GM18867 (cell line): ENCODE results near the gene DCAF8.

ENCODE experiments used
- ATAC-seq: cut with Tn5 transposase; IDR thresholded peaks from one replicate; pipeline ENCODE4 v1.9.1; 2021; ENCODE audit warnings: mild to moderate bottlenecking, moderate library complexity; ENCODE audit not compliant: unreplicated experiment

The DCAF8 gene

DNA sequence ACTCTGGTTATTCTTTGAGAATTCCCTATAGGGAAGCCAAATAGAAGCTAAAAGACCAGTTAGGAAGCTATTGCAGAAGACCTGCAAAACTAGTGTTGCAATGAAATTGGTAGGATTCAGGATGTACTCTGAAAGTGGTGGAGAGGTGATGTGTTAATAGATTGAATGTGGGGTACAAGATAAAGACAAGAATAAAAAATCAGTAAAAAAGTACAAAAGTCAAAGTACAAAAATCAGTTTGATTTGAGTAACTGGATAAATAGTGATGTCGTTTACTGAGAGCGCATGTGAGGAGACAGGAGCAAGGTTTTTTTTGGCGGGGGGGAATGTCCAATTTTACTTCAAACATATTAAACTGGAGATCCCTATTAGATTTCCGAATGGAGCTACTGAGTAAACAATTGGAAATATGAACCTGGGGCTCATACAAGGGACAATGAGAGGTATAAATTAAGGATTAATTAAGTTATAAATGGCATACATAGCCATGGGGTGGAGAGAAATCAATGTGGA is 2.5 kb upstream of the DCAF8 start:
- ATAC-seq, result no peak

- ATAC-seq, result peak; percentile 33
Observed at GRCh38 chr1:160261556-160261892, 825 bp downstream of the DCAF8 start.

DNA sequence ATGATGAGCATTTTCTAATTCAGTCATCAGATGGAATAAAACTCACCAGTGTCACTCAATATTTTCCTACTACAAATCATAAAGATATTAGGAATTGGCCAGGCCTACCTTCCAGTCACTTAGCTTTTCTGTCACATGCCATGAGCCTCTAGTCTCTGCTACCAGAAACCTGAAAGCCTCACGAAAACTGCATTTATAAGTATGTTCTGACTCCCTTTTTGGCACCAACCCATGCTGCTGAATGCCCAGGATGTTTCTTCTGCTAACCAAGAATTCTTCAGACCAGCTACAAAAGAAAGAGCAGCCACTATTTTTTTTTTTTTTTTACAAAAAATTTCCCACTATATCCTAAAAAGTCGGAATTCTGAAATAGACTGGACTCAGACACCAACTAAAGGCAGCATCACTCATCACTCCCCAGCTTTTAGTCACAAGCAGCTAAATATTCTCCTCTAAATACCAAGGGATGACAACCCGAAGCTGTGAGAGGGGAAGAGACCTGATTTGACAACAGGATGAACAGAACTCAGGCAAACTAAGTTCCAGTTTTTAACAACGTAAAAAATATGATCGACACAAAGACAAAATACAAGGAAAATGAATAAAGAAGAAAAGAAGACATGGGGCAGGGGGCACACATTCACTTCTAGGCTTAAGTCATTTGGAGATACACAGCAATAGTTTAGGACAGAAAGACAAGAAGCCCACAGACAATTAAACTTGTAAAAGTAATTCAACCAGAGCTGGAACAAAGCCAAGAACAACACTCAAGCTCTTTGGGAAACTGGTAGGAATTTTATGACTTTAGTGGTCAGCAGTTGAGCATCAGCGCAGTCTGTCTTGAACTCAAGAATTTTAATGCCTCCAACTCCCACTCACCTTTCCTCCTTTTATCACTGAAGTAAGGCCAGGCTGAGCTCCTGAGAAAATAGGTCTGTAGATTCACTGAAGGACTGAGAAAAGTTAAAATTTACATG is 1.7 kb downstream of the DCAF8 start:
- no peak for ATAC-seq

DNA sequence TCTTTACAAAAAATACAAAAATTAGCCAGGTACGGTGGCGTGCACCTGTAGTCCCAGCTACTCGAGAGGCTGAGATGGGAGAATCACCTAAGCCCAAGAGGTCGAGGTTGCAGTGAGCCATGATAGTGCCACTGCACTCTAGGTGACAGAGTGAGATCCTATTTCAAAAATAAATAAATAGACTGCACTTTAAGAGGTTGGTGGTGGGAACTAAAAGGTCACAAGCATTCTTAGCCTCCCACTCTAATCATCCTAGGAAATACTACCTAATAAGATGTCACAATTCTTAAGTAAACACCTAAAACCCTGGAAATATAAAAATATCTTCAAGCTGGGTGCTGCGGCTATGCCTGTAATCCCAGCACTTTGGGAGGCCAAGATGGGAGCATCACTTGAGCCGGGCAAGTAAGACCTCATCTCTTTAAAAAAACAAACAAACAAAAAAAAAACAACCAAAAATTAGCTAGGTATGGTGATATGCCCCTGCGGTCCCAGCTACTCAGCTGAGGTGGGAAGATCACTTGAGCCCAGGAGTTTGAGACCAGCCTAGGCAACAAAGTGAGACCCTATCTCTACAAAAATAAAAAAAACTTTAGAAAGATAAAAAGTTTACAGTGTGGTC is 4.1 kb downstream of the DCAF8 start:
- no peak for ATAC-seq

- no peak for ATAC-seq
Observed at GRCh38 chr1:160257411-160258015, 4.8 kb downstream of the DCAF8 start.

DNA sequence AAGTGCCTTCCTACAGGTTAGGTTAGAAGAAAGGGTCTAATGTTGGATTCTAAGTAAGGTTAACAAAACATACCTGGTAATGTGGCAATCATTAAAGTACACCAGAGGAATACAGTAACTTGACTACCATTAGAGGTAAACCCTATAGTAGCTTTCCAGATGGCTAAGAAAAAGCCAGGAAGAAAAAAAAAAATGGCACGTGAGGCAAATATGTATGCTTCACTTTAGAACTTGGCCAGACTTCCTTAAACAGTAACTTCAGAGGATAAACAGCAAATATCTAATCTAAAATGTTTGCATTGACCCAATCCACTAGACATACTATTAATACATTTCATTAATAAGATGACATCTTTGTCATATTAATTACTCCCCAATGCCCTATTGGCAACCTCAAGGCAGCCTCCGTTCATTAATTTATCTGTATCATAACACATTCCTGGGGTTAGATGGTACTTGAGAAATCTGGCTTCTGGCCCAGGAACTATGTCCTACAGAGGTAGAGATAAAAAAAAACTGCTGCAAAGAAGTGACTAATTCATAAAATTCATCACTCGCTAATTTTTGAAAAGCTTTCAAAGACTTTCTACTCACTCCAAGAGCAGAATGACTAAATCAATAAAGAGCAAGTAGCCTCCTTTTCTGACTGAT is 5.8 kb downstream of the DCAF8 start:
- no peak for ATAC-seq

- no peak for ATAC-seq
Observed at GRCh38 chr1:160255781-160256300, 6.5 kb downstream of the DCAF8 start.

GRCh38 chr1:160251687-160252526 is 10.4 kb downstream of the DCAF8 start:
- ATAC-seq, result peak; percentile 80

- no peak for ATAC-seq
Observed at GRCh38 chr1:160251011-160251410, 11.3 kb downstream of the DCAF8 start.

- no peak for ATAC-seq
Observed at GRCh38 chr1:160247053-160247452, 15.3 kb downstream of the DCAF8 start.

- ATAC-seq, result no peak
Observed at GRCh38 chr1:160245434-160245833, 16.9 kb downstream of the DCAF8 start.

GRCh38 chr1:160244209-160244608 is 18.1 kb downstream of the DCAF8 start:
- ATAC-seq, result no peak

DNA sequence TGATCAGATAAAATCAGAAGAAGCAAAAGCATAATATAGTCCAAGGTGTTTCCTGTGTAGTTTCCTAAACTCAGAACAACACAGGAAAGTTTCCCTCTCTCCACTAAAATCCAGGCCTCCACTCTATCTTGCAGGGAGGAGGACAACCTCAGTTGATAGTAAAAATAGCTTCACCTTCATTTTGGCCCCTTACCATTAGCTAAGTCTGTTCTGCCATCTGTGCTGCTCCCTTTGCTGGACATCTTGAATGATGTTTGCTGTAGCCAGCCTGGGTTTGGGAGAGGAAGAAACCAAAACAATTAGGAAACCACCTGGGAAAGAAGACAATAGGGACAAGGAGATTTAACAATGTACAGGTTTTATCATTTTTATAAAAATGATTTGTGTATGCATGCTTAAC is 18.6 kb downstream of the DCAF8 start:
- ATAC-seq, result no peak

DNA sequence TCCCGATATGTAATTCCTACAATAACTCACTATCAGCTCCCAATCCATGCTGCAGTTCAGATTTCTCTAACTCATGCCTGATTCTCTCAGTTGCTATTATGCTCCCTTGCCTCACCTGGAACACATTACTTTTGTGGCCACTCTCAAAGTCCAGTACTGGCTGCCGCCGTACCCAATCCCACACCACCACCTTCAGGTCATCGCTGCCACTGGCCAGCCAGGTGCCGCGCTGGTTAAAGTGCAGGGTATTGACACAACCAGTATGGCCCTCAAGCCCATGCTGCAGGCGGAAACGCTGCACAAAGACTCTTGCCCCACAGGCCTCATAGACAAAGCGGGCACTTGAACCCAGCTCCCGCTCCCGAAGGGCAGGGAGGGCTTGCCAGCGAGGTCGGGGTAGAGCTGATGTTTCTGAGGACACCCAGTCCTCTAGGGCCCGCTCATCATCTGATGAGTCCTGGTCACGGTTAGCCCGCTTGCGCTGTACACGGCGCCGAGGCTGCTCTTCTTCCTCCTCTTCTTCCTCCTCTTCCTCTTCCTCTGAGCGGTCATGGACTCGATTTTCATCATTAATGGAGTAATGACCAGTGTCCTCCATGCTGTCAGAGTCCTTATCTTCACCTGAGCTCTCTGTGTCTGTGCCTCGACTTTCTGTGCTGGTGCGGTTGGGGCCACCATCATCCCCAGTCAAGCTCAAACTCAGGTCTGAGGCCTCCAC is 22.6 kb downstream of the DCAF8 start:
- ATAC-seq, result no peak

DNA sequence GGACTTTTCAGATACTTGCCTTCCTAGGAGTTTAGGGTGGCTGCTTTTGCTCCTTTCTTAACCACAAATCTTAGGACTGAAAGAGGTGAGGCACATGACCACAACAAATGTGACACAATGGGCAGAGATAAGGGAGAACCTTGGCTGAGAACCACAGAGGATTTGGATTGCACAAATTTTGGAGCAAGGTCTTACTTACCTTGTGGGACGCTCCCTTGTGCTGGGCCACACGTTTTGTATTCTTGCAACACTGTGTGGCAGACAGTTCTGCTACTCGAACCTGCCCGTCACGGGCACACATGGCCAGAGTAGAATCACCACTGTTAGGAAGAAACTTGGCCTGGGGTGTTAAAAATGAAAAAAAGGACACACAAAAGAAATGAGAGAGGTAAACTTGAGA is 23.9 kb downstream of the DCAF8 start:
- ATAC-seq, result no peak

DNA sequence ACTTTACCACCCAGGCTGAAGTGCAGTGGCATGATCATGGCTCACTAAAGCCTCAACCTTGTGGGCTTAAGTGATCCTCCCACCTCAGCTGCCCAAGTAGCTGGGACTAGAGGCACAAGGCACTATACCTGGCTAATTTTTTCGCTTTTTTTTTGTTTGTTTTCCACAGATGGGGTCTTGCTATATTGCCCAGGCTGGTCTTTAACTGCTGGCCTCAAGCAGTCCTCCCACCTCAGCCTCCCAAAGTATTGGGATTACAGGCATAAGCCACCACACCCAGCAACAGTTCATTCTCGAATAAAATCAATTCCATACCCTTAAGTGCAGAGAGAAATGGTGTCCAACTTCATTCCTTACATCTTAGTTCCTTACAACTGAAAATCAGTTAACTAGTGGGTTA is 24.8 kb downstream of the DCAF8 start:
- no peak for ATAC-seq

GRCh38 chr1:160236806-160237205 is 25.5 kb downstream of the DCAF8 start:
- no peak for ATAC-seq

DNA sequence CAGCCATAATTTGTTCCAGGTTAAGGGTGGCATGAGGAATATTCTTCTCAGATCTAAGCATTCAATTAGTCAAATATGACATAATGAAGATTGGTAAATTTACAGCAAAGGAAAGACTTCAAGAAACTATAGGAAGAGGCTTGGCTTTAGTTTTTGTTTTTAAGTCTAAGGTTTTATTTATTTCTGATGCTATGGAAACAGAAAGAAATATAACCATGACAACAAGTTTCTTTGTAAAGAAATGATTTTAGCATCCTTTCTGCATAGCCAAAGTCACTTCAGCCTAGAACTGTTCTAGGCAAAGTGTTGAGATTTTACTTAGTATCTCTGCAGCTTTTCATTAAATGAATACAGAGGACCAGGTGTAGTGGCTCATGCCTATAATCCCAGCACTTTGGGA is 29.4 kb downstream of the DCAF8 start:
- ATAC-seq, result no peak

DNA sequence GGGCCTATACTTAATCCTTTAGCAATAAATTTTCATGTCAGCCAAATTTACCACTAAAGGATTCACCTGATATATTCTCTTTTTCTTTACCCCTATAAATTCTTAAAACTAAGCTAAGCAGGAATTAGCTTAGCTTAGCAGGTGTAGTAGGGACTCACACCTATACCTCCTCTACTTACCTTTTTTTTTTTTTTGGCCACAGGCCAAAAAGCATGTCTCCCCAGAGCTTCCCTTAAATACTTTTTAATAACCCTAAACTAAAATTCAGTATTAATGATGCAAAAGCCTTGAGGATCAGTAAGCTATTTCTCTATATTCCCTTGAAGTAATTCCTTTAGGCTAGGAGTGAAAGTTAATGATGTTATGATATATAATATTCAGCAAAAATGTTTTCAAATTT is 33.9 kb downstream of the DCAF8 start:
- no peak for ATAC-seq
